GM18951 (cell line): Measurements from ENCODE around the gene CCDC7.
"Not testable (repeated sequence)": the region's sequence is repeated elsewhere in the genome, so short reads cannot be mapped to it uniquely, and the experiment has no call there.

Experiments
- POLR2A ChIP-seq: IDR thresholded peaks from 4 replicates; pipeline ENCODE4 v1.6.1; 2011; ENCODE audit warnings: mild to moderate bottlenecking; ENCODE audit not compliant: insufficient read length, insufficient read depth; ENCODE audit errors: extremely low read depth
- in situ Hi-C: fragments of 300-500 bp; cut with MboI; formaldehyde crosslinking; loops from one replicate; pipeline ENCODE4 v1.12.0; 2022; ENCODE audit warnings: low sequenced_read_pairs, mixed read lengths, inconsistent platforms; ENCODE audit not compliant: unreplicated experiment

CCDC7 gene

GRCh38 chr10:32489158-32489557, 43.2 kb downstream of the CCDC7 start:
- TF ChIP-seq POLR2A = no peak

DNA sequence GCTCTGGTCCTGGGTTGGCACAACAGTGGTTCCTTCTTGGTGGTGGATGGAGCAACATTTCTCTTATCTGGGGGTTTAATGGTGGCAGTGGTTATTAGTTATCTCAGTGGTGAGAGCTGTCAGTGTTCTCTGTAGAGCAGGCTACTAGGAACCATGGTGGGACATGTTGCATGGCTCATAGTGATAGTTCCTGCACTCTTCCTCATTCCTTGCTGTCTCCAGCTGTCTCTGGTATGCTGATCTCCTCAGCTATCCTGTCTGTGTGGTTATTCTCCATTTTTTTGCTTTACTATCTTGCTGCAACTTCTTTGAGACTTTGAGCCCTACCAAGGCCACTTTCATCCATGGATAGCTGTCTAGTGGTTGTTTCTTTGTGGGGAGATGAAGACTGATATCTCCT, 44.0 kb downstream of the CCDC7 start:
- TF ChIP-seq POLR2A = no peak
- in situ Hi-C loops = no loop called here

More at GRCh38 chr10:32489158-32489557, 43.2 kb downstream of the CCDC7 start:
- in situ Hi-C loops = no loop called here

DNA sequence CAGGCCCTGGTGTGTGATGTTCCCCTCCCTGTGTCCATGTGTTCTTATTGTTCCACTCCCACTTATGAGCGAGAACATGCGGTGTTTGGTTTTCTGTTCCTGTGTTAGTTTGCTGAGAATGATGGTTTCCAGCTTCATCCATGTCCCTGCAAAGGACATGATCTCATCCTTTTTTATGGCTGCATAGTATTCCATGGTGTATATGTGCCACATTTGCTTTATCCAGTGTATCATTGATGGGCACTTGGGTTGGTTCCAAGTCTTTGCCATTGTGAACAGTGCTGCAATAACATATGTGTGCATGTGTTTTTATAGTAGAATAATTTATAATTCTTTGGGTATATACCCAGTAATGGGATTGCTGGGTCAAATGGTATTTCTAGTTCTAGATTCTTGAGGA, 48.6 kb downstream of the CCDC7 start:
- in situ Hi-C loops = not testable (repeated sequence)

DNA sequence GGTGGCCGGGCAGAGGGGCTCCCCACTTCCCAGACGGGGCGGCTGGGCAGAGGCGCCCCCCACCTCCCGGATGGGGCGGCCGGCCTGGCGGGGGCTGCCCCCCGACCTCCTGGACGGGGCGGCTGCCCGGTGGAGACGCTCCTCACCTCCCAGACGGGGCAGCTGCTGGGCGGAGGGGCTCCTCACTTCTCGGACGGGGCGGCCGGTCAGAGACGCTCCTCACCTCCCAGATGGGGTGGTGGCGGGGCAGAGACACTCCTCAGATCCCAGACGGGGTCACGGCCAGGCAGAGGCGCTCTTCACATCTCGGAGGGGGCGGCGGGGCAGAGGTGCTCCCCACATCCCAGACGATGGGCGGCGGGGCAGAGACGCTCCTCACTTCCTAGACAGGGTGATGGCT, 54.2 kb downstream of the CCDC7 start:
- in situ Hi-C loops = not testable (repeated sequence)

DNA sequence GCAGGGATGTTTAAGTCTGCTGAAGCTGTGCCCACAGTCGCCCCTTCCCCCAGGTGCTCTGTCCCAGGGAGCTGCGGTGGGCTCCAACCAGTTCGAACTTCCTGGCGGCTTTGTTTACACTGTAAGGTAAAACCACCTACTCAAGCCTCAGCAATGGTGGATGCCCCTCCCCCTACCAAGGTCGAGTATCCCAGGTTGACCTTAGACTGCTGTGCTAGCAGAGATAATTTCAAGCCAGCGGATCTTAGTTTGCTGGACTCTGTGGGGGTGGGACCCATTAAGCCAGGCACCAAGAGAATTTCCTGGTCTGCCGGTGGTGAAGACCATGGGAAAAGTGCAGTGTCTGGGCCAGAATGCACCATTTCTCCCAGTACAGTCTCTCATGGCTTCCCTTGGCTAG, 56.0 kb downstream of the CCDC7 start:
- in situ Hi-C loops = no loop called here
- no peak for TF ChIP-seq POLR2A

DNA sequence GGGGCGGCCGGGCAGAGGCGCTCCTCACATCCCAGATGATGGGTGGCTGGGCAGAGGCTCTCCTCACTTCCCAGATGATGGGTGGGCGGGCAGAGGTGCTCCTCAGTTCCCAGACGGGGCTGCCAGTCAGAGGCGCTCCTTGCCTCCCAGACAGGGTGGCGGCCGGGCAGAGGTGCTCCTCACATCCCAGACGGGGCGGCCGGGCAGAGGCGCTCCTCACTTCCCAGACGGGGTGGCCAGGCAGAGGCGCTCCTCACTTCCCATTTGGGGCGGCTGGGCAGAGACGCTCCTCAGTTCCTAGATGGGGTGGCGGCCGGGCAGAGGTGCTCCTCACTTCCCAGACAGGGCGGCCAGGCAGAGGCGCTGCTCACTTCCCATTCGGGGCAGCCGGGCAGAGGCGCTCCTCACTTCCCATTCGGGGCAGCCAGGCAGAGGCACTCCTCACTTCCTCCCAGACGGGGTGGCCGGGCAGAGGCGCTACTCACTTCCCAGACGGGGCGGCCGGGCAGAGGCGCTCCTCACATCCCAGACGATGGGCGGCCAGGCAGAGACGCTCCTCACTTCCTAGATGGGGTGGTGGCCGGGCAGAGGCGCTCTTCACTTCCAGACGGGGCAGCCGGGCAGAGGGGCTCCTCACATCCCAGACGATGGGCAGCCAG, 60.0 kb downstream of the CCDC7 start:
- in situ Hi-C loops = not testable (repeated sequence)

- in situ Hi-C loops = no loop called here
- TF ChIP-seq POLR2A = no peak
Observed at GRCh38 chr10:32511599-32511998, 65.7 kb downstream of the CCDC7 start.

DNA sequence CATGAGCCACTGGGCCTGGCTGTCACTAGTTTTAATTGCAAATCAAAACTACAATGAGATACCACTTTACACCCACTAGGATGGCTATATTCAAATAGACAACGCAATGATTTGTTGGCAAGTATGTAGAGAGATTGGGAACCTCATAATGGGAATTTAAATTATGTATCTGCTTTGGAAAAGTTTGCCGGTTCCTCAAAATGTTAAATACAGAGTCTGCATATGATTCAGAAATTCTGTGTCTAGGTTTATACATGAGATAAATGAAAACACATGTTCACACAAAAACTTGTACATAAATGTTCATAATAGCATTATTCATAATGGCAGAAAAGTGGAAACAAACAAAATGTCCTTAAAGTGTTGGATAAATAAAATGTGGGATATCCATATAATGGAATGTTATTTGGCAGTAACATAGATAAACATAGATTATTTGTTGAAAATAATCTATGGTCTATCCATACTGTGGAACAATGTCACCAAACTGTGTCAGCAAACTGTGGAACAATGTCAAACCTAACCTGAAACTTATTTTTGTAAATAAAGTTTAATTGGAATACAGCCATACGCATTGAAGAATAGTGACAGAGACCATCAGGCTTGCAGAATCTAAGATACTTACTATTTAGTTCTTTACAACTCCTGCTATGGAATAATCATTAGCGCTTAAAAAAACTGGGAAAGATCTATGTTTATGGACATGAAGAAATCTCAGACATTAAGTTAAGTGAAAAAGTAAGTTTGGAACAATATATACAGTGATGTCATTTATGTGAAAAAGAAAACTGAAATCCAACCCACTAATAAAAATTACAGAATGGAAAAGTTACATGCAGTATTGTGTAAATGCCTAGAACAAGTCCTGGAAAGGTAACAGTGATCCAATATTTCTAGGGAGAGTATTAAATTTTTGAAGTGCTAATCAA, 70.9 kb downstream of the CCDC7 start:
- no peak for TF ChIP-seq POLR2A
- in situ Hi-C loops = no loop called here

GRCh38 chr10:32530231-32530630, 84.3 kb downstream of the CCDC7 start:
- in situ Hi-C loops = no loop called here
- no peak for TF ChIP-seq POLR2A

DNA sequence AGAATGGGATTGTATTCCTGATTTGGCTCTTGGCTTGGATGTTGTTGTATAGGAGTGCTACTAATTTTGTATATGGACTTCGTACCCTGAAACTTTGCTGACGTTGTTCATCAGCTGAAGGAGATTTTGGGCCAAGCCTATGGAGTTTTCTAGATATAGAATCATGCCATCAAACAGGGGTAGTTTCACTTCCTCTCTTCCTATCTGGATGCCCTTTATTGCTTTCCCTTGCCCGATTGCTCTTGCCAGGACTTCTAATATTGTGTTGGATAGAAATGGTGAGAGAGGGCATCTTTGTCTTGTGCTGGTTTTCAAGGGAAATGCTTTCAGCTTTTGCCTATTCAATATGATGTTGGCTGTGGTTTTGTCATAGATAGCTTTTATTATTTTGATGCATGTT, 92.3 kb downstream of the CCDC7 start:
- in situ Hi-C loops = no loop called here
- TF ChIP-seq POLR2A = no peak

GRCh38 chr10:32540691-32541470, 94.9 kb downstream of the CCDC7 start:
- TF ChIP-seq POLR2A = no peak
- in situ Hi-C loops = no loop called here

- in situ Hi-C loops = no loop called here
- TF ChIP-seq POLR2A = no peak
Observed at GRCh38 chr10:32548208-32548607, 102.3 kb downstream of the CCDC7 start.

DNA sequence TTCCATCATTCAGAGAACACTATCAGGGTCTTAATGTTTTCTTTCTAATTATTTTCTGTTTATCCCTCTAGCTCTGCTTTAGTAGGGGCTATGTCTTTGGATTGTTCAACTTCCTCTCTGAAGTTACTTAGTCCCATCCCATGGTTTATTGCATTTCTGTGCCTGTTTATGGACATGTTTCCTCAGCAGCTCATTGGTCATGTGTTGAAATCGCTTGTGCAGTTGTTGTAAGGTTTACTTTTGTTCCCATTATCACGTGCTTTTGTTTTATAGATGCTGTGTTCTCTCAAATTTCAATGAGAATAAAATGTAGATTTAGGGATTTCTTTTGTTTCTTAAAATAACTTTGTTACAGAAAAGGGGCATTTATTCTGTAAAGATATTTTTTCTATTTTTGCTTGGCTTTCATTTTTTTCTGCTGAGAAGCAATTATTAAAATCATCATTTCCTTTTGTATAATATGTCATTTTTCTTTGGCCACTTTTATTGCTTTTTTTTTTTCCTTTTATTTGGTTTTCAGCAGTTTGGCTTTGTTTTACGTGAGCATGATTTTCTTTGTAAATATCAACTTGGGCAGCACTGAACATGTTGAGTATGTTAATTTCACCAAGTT, 110.9 kb downstream of the CCDC7 start:
- in situ Hi-C loops = no loop called here

DNA sequence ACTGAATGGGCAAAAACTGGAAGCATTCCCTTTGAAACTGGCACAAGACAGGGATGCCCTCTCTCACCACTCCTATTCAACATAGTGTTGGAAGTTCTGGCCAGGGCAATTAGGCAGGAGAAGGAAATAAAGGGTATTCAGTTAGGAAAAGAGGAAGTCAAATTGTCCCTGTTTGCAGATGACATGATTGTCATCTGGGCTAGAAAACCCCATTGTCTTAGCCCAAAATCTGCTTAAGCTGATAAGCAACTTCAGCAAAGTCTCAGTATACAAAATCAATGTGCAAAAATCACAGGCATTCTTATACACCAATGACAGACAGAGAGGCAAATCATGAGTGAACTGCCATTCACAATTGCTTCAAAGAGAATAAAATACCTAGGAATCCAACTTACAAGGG, 116.8 kb downstream of the CCDC7 start:
- in situ Hi-C loops = not testable (repeated sequence)

More for the DNA sequence above, 110.9 kb downstream of the CCDC7 start:
- no peak for TF ChIP-seq POLR2A
